Epidermal melanocyte (primary cell): ENCODE data around the gene TRPT1.

Source experiments
- DNase-seq: peaks from one replicate; pipeline ENCODE4 v3.0.0; 2011; ENCODE audit warnings: low spot score; ENCODE audit not compliant: insufficient read length

TRPT1 gene

GRCh38 chr11:64180891-64181290, 45.1 kb downstream of the TRPT1 start:
- DNase-seq = no peak

- no peak for DNase-seq
These were observed 46.9 kb downstream of the TRPT1 start for GRCh38 chr11:64178951-64179639.

- DNase-seq = no peak
These were observed 47.8 kb downstream of the TRPT1 start for GRCh38 chr11:64178203-64178602.

- DNase-seq = no peak
These were observed 49.2 kb downstream of the TRPT1 start for GRCh38 chr11:64176751-64177150.
